GM12878 (cell line): ENCODE results near the gene FBXW7. TPM values are rescaled to one million over a fixed set of nuclear protein-coding genes. Genes with fewer than 3 reads are reported as not detected.

Experiments
- ATAC-seq: fragments of 200-7000 bp; cut with Tn5 transposase; 3 replicates; pipeline ENCODE4 v1.9.1; 2020; ENCODE audit warnings: mild to moderate bottlenecking, moderate library complexity
- BruUV-seq: library from RNA; stranded (reverse); fragments of 400-500 nt; replicated peaks from 2 replicates; lab custom pipeline; 2021; lab: Mats Ljungman, UMichigan
- CTCF ChIA-PET: fragments of 300-600 bp; sonication (Branson Sonifier 250); formaldehyde crosslinking; extraction: SDS; loops from one replicate; lab custom pipeline; 2021; ENCODE audit warnings: inconsistent platforms; lab: Yijun Ruan, JAX
- POLR2A ChIA-PET: fragments of 350-600 bp; formaldehyde crosslinking; extraction: SDS; loops from one replicate; lab custom pipeline; 2021; ENCODE audit warnings: inconsistent platforms; lab: Charles Lee
- RAD21 ChIA-PET: fragments of 300-600 bp; sonication (Branson Sonifier 250); formaldehyde crosslinking; loops from one replicate; lab custom pipeline; 2023; ENCODE audit warnings: antibody characterized with exemption; ENCODE audit not compliant: unreplicated experiment; lab: Charles Lee
- SMC1A ChIA-PET: fragments of 300-600 bp; sonication (Branson Sonifier 250); formaldehyde crosslinking; loops from one replicate; lab custom pipeline; 2023; ENCODE audit not compliant: unreplicated experiment, uncharacterized antibody; lab: Charles Lee
- DNase-seq: peaks from one replicate; pipeline ENCODE4 v3.0.0-alpha.2; 2011; ENCODE audit warnings: low read depth, low spot score
- FAIRE-seq: peaks from 3 replicates; lab custom pipeline; 2011; peaks lifted over from hg19 to GRCh38; lab: Jason Lieb, UNC
- H2AFZ ChIP-seq: 2 replicates; pipeline ENCODE4 v1.6.0; 2011; ENCODE audit warnings: low read depth, low read length, control low read depth; ENCODE audit not compliant: control insufficient read depth
- H3K27ac ChIP-seq: 2 replicates; pipeline ENCODE4 v1.5.1; 2011; ENCODE audit warnings: control low read depth; ENCODE audit not compliant: control insufficient read depth, insufficient read depth
- H3K27me3 ChIP-seq, 2 experiments: replicated peaks in 1 of 2; 2 replicates each; pipeline versions ENCODE4 v1.6.0 to v1.6.1; 2011; ENCODE audit warnings: low read length in 1 of 2; ENCODE audit not compliant: control insufficient read depth in 2 of 2, insufficient read depth in 2 of 2
- H3K36me3 ChIP-seq, 2 experiments: 2 replicates each; pipeline ENCODE4 v1.5.1; 2011; ENCODE audit warnings: low read length in 1 of 2; ENCODE audit not compliant: control insufficient read depth in 2 of 2, insufficient read depth in 2 of 2
- H3K4me1 ChIP-seq: 2 replicates; pipeline ENCODE4 v1.6.1; 2011; ENCODE audit warnings: mild to moderate bottlenecking, low read length, moderate library complexity, mixed read lengths; ENCODE audit not compliant: control insufficient read depth, insufficient read depth
- H3K4me2 ChIP-seq: 2 replicates; pipeline ENCODE4 v1.6.0; 2011; ENCODE audit warnings: control low read depth; ENCODE audit not compliant: control insufficient read depth, insufficient read depth
- H3K4me3 ChIP-seq: fragments of 200-600 bp; sonication (generic); 2 replicates; pipeline ENCODE4 v1.5.1; 2016
- H3K79me2 ChIP-seq: 2 replicates; pipeline ENCODE4 v1.6.0; 2011; ENCODE audit warnings: low read length; ENCODE audit not compliant: control insufficient read depth, insufficient read depth
- H3K9ac ChIP-seq: 2 replicates; pipeline ENCODE4 v1.8.0; 2011; ENCODE audit warnings: low read length, control low read depth, mixed read lengths; ENCODE audit not compliant: control insufficient read depth, insufficient read depth
- H3K9me3 ChIP-seq: replicated peaks from 3 replicates; pipeline ENCODE4 v1.5.1; 2011; ENCODE audit warnings: mild to moderate bottlenecking, low read length; ENCODE audit not compliant: control insufficient read depth, insufficient read depth
- H4K20me1 ChIP-seq: 2 replicates; pipeline ENCODE4 v1.6.0; 2011; ENCODE audit not compliant: control insufficient read depth, insufficient read depth
- ATF7 ChIP-seq: fragments of 450-650 bp; IDR thresholded peaks from 2 replicates; pipeline ENCODE4 v1.6.1; 2016; ENCODE audit warnings: low read depth, mild to moderate bottlenecking
- FOS ChIP-seq: IDR thresholded peaks from 3 replicates; pipeline ENCODE4 v1.6.1; 2011; ENCODE audit warnings: borderline replicate concordance; ENCODE audit not compliant: insufficient read length; ENCODE audit errors: extremely low read depth
- HDAC6 ChIP-seq: fragments of 200-600 bp; sonication (generic); IDR thresholded peaks from one replicate; pipeline ENCODE4 v1.8.0; 2017; ENCODE audit warnings: antibody characterized with exemption; ENCODE audit not compliant: unreplicated experiment
- IKZF1 ChIP-seq: fragments of 450-650 bp; conservative IDR thresholded peaks from 2 replicates; pipeline ENCODE4 v1.6.1; 2017; ENCODE audit warnings: antibody characterized with exemption, mild to moderate bottlenecking
- IKZF2 ChIP-seq, 2 experiments: fragments of 450-650 bp; IDR thresholded peaks; 2 replicates each; pipeline ENCODE4 v1.6.1; 2017; ENCODE audit warnings: mild to moderate bottlenecking in 2 of 2, moderate library complexity in 2 of 2
- RUNX3 ChIP-seq: IDR thresholded peaks from 2 replicates; pipeline ENCODE4 v1.6.1; 2012; ENCODE audit warnings: low read length, inconsistent platforms
- SPI1 ChIP-seq: IDR thresholded peaks from 2 replicates; pipeline ENCODE4 v1.6.1; 2011; ENCODE audit warnings: low read depth, mild to moderate bottlenecking, low read length, moderate library complexity, borderline replicate concordance; ENCODE audit not compliant: insufficient read depth
- WGBS: methylation state at CpG from one replicate; pipeline ENCODE4 v1.1.6; 2016; ENCODE audit warnings: low lambda C conversion rate; ENCODE audit not compliant: insufficient replicate concordance, insufficient coverage; ENCODE audit errors: missing lambda C conversion rate; 5-methylcytosine and 5-hydroxymethylcytosine counted together
- in situ Hi-C: fragments of 300-500 bp; cut with MboI; formaldehyde crosslinking; loops from 9 replicates; pipeline ENCODE4 v1.14.3; 2018; ENCODE audit warnings: mixed read lengths
- intact Hi-C: fragments of 100-400 bp; cut with micrococcal nuclease; formaldehyde crosslinking; loops from one replicate; pipeline ENCODE4 v1.14.2; 2022; ENCODE audit not compliant: unreplicated experiment
- polyA plus RNA-seq, 11 experiments: library from polyadenylated mRNA; depleted of rRNA in 4 of 11; unstranded in 6 of 11; stranded (reverse) in 5 of 11; fragments of >200 nt; fragmentation: Nextera tagmentation in 4 of 11; fragmentation: Illumina TruSeq in 1 of 11; extraction: Ambion mirVana in 4 of 11; extraction: Trizol in 1 of 11; gene quantifications; 1 replicate in 1 of 11; 2 replicates in 10 of 11; pipeline versions ENCODE4 v1.2.1 to v1.2.3, GENCODE V29; 2011 to 2016; ENCODE audit warnings: inconsistent platforms in 2 of 11, missing spikeins in 2 of 11, low read depth in 1 of 11
- total RNA-seq, 4 experiments: library from RNA; depleted of rRNA in 3 of 4; stranded (reverse); fragments of >200 nt in 3 of 4; fragmentation: Illumina TruSeq in 1 of 4; extraction: Trizol in 1 of 4; gene quantifications; 2 replicates each; pipeline versions ENCODE4 v1.2.1 to v1.2.3, GENCODE V29; 2013 to 2021
- TF ChIP-seq, protein P1 (sequence below): fragments of 450-650 bp; IDR thresholded peaks from 2 replicates; pipeline ENCODE4 v1.6.1; 2018; ENCODE audit warnings: borderline replicate concordance, mild to moderate bottlenecking; ENCODE audit not compliant: partially characterized antibody
- TF ChIP-seq, protein P2 (sequence below): fragments of 450-650 bp; IDR thresholded peaks from 2 replicates; pipeline ENCODE4 v1.6.1; 2017; ENCODE audit warnings: low read depth, mild to moderate bottlenecking, moderate library complexity
- TF ChIP-seq, protein P3 (sequence below): IDR thresholded peaks from 2 replicates; pipeline ENCODE4 v1.6.1; 2012; ENCODE audit warnings: low read length, inconsistent platforms
- TF ChIP-seq, protein P4 (sequence below): fragments of 450-650 bp; formaldehyde crosslinking; IDR thresholded peaks from 2 replicates; pipeline ENCODE4 v1.4.0; 2022; ENCODE audit warnings: mild to moderate bottlenecking, moderate library complexity

Gene FBXW7
- total and polyA plus RNA-seq, 10 of the 15 experiments (the other 5 are each of a cell fraction or from before 2014, with no cell fraction given): 35.8 to 118 (median 47.2) TPM

DNA sequence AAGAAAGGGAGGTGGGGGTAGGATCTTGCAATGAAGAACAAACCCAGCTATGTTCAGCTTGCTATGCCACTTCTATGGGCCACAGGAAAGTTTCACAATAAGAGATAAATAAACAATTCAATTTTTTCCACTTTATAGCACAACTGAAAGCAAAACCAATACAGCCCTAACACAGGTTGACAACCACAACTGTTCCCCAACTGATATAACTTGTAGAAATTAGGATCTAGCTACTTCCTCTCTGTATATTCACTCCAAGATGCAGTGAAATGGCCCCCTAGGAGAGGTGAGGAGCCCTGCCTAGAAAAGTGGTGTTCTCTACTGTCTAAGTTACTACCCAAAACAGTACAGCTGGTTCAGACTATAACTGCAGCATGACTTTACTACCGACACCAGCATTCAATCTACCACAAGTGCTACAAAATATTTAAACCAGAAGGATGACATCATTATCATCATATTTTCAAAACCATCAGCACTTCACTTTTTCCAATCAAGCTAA lies 77.0 kb downstream of the FBXW7 start:
- Histone ChIP-seq H2AFZ (no peak overlapping the region), H4K20me1 (no peaks in the 10 kb centered on the region), H3K36me3 (no peaks in the 10 kb centered on the region), H3K27ac (peak overlapping the region; percentile 43), H3K4me3 (0 out of 2 replicates have a peak overlapping the region, but pooled peaks have one; percentile 0), H3K79me2 (peaks cover 79% of the 10 kb centered on the region), H3K9me3 (no peaks in the 10 kb centered on the region), H3K4me1 (peaks cover 47% of the 10 kb centered on the region), H3K4me2 (peak overlapping the region; percentile 57), H3K9ac (no peak overlapping the region), H3K27me3 (no peaks in the 10 kb centered on the region)
- in situ Hi-C loops (no loop called here), intact Hi-C loops (loop anchor here (5.0 kb wide), 1 partner anchor 78 kb away; the partner anchor contains the start of gene FBXW7)
- ChIA-PET SMC1A (interaction anchor here (0.6 to 9.2 kb wide), 34 partner anchors 9 to 743 kb away, joined by 3 to 227 read pairs (median 4); no protein-coding TSS in a partner anchor), RAD21 (interaction anchor here (0.8 to 5.5 kb wide), 24 partner anchors 9 to 320 kb away, joined by 3 to 90 read pairs (median 4); partner anchors contain the start of genes FBXW7 and TIGD4), POLR2A (interaction anchor here (0.6 to 2.0 kb wide), 9 partner anchors 19 to 178 kb away, joined by 3 to 6 read pairs (median 3); no protein-coding TSS in a partner anchor), CTCF (interaction anchor here (0.7 to 7.7 kb wide), 32 partner anchors 9 to 320 kb away, joined by 3 to 186 read pairs (median 4); partner anchors contain the start of genes ARFIP1 and TIGD4)
- peak; percentile 31 for DNase-seq
- ATAC-seq: peak; percentile 64
- no TSS peak for BruUV-seq
- FAIRE-seq: no peak
- TF ChIP-seq ATF7: peak; percentile 97
- TF ChIP-seq, protein P1, sequence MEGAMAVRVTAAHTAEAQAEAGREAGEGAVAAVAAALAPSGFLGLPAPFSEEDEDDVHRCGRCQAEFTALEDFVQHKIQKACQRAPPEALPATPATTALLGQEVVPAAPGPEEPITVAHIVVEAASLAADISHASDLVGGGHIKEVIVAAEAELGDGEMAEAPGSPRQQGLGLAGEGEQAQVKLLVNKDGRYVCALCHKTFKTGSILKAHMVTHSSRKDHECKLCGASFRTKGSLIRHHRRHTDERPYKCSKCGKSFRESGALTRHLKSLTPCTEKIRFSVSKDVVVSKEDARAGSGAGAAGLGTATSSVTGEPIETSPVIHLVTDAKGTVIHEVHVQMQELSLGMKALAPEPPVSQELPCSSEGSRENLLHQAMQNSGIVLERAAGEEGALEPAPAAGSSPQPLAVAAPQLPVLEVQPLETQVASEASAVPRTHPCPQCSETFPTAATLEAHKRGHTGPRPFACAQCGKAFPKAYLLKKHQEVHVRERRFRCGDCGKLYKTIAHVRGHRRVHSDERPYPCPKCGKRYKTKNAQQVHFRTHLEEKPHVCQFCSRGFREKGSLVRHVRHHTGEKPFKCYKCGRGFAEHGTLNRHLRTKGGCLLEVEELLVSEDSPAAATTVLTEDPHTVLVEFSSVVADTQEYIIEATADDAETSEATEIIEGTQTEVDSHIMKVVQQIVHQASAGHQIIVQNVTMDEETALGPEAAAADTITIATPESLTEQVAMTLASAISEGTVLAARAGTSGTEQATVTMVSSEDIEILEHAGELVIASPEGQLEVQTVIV: no peak
- TF ChIP-seq, protein P2, sequence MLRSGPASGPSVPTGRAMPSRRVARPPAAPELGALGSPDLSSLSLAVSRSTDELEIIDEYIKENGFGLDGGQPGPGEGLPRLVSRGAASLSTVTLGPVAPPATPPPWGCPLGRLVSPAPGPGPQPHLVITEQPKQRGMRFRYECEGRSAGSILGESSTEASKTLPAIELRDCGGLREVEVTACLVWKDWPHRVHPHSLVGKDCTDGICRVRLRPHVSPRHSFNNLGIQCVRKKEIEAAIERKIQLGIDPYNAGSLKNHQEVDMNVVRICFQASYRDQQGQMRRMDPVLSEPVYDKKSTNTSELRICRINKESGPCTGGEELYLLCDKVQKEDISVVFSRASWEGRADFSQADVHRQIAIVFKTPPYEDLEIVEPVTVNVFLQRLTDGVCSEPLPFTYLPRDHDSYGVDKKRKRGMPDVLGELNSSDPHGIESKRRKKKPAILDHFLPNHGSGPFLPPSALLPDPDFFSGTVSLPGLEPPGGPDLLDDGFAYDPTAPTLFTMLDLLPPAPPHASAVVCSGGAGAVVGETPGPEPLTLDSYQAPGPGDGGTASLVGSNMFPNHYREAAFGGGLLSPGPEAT: peak; percentile 30; the same call in 1 of the 2 replicates
- TF ChIP-seq IKZF1: peak; percentile 36; the same call in 1 of the 2 replicates
- TF ChIP-seq, protein P3, sequence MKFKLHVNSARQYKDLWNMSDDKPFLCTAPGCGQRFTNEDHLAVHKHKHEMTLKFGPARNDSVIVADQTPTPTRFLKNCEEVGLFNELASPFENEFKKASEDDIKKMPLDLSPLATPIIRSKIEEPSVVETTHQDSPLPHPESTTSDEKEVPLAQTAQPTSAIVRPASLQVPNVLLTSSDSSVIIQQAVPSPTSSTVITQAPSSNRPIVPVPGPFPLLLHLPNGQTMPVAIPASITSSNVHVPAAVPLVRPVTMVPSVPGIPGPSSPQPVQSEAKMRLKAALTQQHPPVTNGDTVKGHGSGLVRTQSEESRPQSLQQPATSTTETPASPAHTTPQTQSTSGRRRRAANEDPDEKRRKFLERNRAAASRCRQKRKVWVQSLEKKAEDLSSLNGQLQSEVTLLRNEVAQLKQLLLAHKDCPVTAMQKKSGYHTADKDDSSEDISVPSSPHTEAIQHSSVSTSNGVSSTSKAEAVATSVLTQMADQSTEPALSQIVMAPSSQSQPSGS: peak; percentile 34; the same call in 1 of the 2 replicates
- peak; percentile 23 to 27; a peak in 1 of 4 replicates for TF ChIP-seq IKZF2 (IDR thresholded peaks at IDR 0.05)
- TF ChIP-seq, protein P4, sequence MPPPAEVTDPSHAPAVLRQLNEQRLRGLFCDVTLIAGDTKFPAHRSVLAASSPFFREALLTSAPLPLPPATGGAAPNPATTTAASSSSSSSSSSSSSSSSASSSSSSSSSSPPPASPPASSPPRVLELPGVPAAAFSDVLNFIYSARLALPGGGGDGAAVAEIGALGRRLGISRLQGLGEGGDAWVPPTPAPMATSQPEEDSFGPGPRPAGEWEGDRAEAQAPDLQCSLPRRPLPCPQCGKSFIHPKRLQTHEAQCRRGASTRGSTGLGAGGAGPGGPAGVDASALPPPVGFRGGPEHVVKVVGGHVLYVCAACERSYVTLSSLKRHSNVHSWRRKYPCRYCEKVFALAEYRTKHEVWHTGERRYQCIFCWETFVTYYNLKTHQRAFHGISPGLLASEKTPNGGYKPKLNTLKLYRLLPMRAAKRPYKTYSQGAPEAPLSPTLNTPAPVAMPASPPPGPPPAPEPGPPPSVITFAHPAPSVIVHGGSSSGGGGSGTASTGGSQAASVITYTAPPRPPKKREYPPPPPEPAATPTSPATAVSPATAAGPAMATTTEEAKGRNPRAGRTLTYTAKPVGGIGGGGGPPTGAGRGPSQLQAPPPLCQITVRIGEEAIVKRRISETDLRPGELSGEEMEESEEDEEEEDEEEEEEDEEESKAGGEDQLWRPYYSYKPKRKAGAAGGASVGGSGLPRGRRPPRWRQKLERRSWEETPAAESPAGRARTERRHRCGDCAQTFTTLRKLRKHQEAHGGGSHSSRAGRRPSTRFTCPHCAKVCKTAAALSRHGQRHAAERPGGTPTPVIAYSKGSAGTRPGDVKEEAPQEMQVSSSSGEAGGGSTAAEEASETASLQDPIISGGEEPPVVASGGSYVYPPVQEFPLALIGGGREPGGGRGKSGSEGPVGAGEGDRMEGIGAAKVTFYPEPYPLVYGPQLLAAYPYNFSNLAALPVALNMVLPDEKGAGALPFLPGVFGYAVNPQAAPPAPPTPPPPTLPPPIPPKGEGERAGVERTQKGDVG (CRISPR knock-in tag): no peak
- no peak for TF ChIP-seq FOS
- TF ChIP-seq HDAC6: no peak
- TF ChIP-seq SPI1: peak; percentile 62; the same call in 1 of the 2 replicates
- TF ChIP-seq RUNX3: peak; percentile 48
- WGBS: 39% methylated on average over 1 of the region's 1 CpG
